A673 (cell line): ENCODE data around the gene PDS5A.
"Not testable (repeated sequence)": the region's sequence is repeated elsewhere in the genome, so short reads cannot be mapped to it uniquely, and the experiment has no call there.

ENCODE experiments used
- CTCF ChIP-seq: fragments of 300-800, 200-600 bp; sonication (generic); conservative IDR thresholded peaks from 2 replicates; pipeline ENCODE4 v1.5.1; 2017; ENCODE audit warnings: low read depth, mild to moderate bottlenecking, antibody characterized with exemption, low read length, moderate library complexity, mixed read lengths
- EZH2 ChIP-seq: fragments of 200-600 bp; sonication (generic); IDR thresholded peaks from 2 replicates; pipeline ENCODE4 v1.6.1; 2017; ENCODE audit warnings: borderline replicate concordance, low read depth, mild to moderate bottlenecking, mixed read lengths, antibody characterized with exemption, low read length; ENCODE audit not compliant: poor library complexity, severe bottlenecking

GRCh38 chr4:39905019-39905418 lies 72.7 kb downstream of the PDS5A start:
- TF ChIP-seq CTCF, EZH2: not testable (repeated sequence)
